ENCODE data around the gene NEAT1. TPM values are rescaled to one million over a fixed set of nuclear protein-coding genes. Genes with fewer than 3 reads are reported as not detected.

The NEAT1 gene
- total and polyA plus RNA-seq, 9 of the 15 experiments (the other 6 are each of a cell fraction or from before 2014, with no cell fraction given): 20.1 to 389 (median 62.8) TPM

GRCh38 chr11:65430406-65431217 is 8.0 kb downstream of the NEAT1 start (continued):
- TF ChIP-seq SFPQ (IDR thresholded peaks at IDR 0.05; ENCODE audit: low read depth, low read length) (peak; percentile 47; the same call in 1 of the 2 replicates), ATF3 (IDR thresholded peaks at IDR 0.05) (no peak), ATF3 (CRISPR knock-in tag; conservative IDR thresholded peaks at IDR 0.05) (no peak)

- Histone ChIP-seq H3K9me1 (ENCODE audit: control insufficient read depth, insufficient read depth, low read length) (no peaks in the 10 kb centered on the region), H3K4me1 (replicated peaks in 1 of 2; ENCODE audit: control insufficient read depth in 2 of 2, insufficient read depth in 2 of 2, low read length in 2 of 2) (peaks cover 3 to 32% of the 10 kb centered on the region in 2 experiments; a peak in 4 of 5 replicates), H3K36me3 (ENCODE audit: control insufficient read depth, insufficient read depth, low read length) (peaks cover 75% of the 10 kb centered on the region), H3K27me3 (ENCODE audit: control insufficient read depth in 2 of 2, insufficient read depth in 2 of 2, low read length in 2 of 2) (no peaks in the 10 kb centered on the region), H2AFZ (ENCODE audit: low read depth, low read length) (no peak overlapping the region), H3K27ac (ENCODE audit: extremely low read depth, low read depth, low read length) (no peak overlapping the region), H3K9ac (ENCODE audit: insufficient read depth in 1 of 2, low read depth in 2 of 2, low read length in 2 of 2) (no peak overlapping the region), H3K4me2 (ENCODE audit: insufficient read depth, low read length) (no peak overlapping the region), H3K9me3 (replicated peaks; ENCODE audit: control insufficient read depth, insufficient read depth, low read depth, low read length) (no peaks in the 10 kb centered on the region), H3K4me3 (no peak overlapping the region), H3K79me2 (ENCODE audit: control insufficient read depth, insufficient read depth, low read length) (peaks cover 97% of the 10 kb centered on the region), H4K20me1 (replicated peaks; ENCODE audit: control insufficient read depth, insufficient read depth, low read length) (peaks cover 26% of the 10 kb centered on the region)
- ATAC-seq (no peak), FAIRE-seq (no peak), DNase-seq (ENCODE audit: extremely low read depth in 1 of 4, low spot score in 3 of 4) (no peak)
- intact Hi-C loops (cut with micrococcal nuclease) (loop anchor here (2.0 kb wide), 1 partner anchor 65 kb away; no protein-coding TSS in a partner anchor), in situ Hi-C loops (cut with MboI) (no loop called here)
- POLR2A ChIA-PET: interaction anchor here (1.4 to 17.3 kb wide), 6 partner anchors 8 to 75 kb away, joined by 3 to 1349 read pairs (median 9); partner anchors contain the start of gene MALAT1
- WGBS (ENCODE audit: insufficient coverage, low coverage, missing lambda C conversion rate): 61% methylated on average over 4 of the region's 4 CpGs
- CTCF ChIA-PET (ENCODE audit: low intra/inter-chr PET ratio): no interaction called here
- BruUV-seq (replicated peaks): no TSS peak
- TF ChIP-seq SIN3A (IDR thresholded peaks at IDR 0.05; ENCODE audit: borderline replicate concordance in 2 of 2, control insufficient read depth in 1 of 2, low read depth in 2 of 2, low read length in 2 of 2): 0 out of 4 replicates have a peak, but pooled peaks of 1 of the 2 experiments have one; percentile 14
- TF ChIP-seq ZEB2 (IDR thresholded peaks at IDR 0.05): no peak
- peak; percentile 49 for TF ChIP-seq SUPT5H (IDR thresholded peaks at IDR 0.05)
- TF ChIP-seq POLR2A (conservative IDR thresholded peaks at IDR 0.05): peak; percentile 47
- no peak for TF ChIP-seq MTA1 (IDR thresholded peaks at IDR 0.05; ENCODE audit: borderline replicate concordance)
- peak; percentile 55; the same call in 1 of the 2 replicates for TF ChIP-seq POLR2AphosphoS2 (IDR thresholded peaks at IDR 0.05; ENCODE audit: low read length)
- TF ChIP-seq KHSRP (IDR thresholded peaks at IDR 0.05): peak; percentile 26; the same call in 1 of the 2 replicates
- no peak for TF ChIP-seq HSF4 (CRISPR knock-in tag; IDR thresholded peaks at IDR 0.05; ENCODE audit: borderline replicate concordance)
- TF ChIP-seq POLR2B (IDR thresholded peaks at IDR 0.05; ENCODE audit: low read depth, partially characterized antibody): peak; percentile 34
- TF ChIP-seq KLF13 (tag; IDR thresholded peaks at IDR 0.05; ENCODE audit: borderline replicate concordance, low read depth): no peak
- 0 out of 2 replicates have a peak, but pooled peaks have one; percentile 30 for TF ChIP-seq FOXJ2 (tag; IDR thresholded peaks at IDR 0.05)
- TF ChIP-seq RBBP5 (IDR thresholded peaks at IDR 0.05; ENCODE audit: borderline replicate concordance, insufficient read depth, low read length, poor library complexity, severe bottlenecking): no peak
- TF ChIP-seq ATF7 (IDR thresholded peaks at IDR 0.05): no peak
- TF ChIP-seq ZNF707 (CRISPR knock-in tag; conservative IDR thresholded peaks at IDR 0.05): no peak
- TF ChIP-seq NCOA4 (IDR thresholded peaks at IDR 0.05; ENCODE audit: partially characterized antibody): no peak
Measured at GRCh38 chr11:65431451-65432099, 9.0 kb downstream of the NEAT1 start.

All from K562 (cell line).